HG03103 (cell line): Measurements from ENCODE around the gene AMER3.
"Not testable (repeated sequence)": the region's sequence is repeated elsewhere in the genome, so short reads cannot be mapped to it uniquely, and the experiment has no call there.

ENCODE experiments used
- ATAC-seq: cut with Tn5 transposase; IDR thresholded peaks from one replicate; pipeline ENCODE4 v1.9.1; 2021; ENCODE audit warnings: low read depth; ENCODE audit not compliant: unreplicated experiment

The AMER3 gene

GRCh38 chr2:130755256-130756052 is at the start of gene AMER3:
Gene AMER3 (plus strand): TSS chr2:130755540. CDS start chr2:130762073, 6,533 bp downstream.
- ATAC-seq, result peak; percentile 28

GRCh38 chr2:130714795-130715194 is 40.5 kb upstream of the AMER3 start:
- not testable (repeated sequence) for ATAC-seq

GRCh38 chr2:130720036-130720435 is 35.3 kb upstream of the AMER3 start:
- ATAC-seq, result no peak

- ATAC-seq, result no peak
Observed at GRCh38 chr2:130720528-130720927, 34.8 kb upstream of the AMER3 start.

- no peak for ATAC-seq
Observed at GRCh38 chr2:130724455-130724854, 30.9 kb upstream of the AMER3 start.

- ATAC-seq, result no peak
Observed at GRCh38 chr2:130726614-130727180, 28.6 kb upstream of the AMER3 start.

- peak; percentile 95 for ATAC-seq
Observed at GRCh38 chr2:130727286-130727924, 27.9 kb upstream of the AMER3 start.

- no peak for ATAC-seq
Observed at GRCh38 chr2:130728007-130728454, 27.3 kb upstream of the AMER3 start.

GRCh38 chr2:130728549-130729316 is 26.6 kb upstream of the AMER3 start, which contains the start of gene GPR148:
Gene GPR148 (plus strand): TSS chr2:130729070. CDS start chr2:130729152, 82 bp downstream.
- no peak for ATAC-seq

GRCh38 chr2:130729322-130730299 is 25.7 kb upstream of the AMER3 start:
- ATAC-seq, result no peak

- ATAC-seq, result not testable (repeated sequence)
Observed at GRCh38 chr2:130732257-130732656, 23.1 kb upstream of the AMER3 start.

- ATAC-seq, result no peak
Observed at GRCh38 chr2:130735200-130735599, 20.1 kb upstream of the AMER3 start.

- no peak for ATAC-seq
Observed at GRCh38 chr2:130736487-130736886, 18.9 kb upstream of the AMER3 start.

- ATAC-seq, result no peak
Observed at GRCh38 chr2:130737592-130737991, 17.7 kb upstream of the AMER3 start.

- ATAC-seq, result no peak
Observed at GRCh38 chr2:130740671-130741070, 14.7 kb upstream of the AMER3 start.

GRCh38 chr2:130743278-130743677 is 12.1 kb upstream of the AMER3 start:
- ATAC-seq, result no peak

GRCh38 chr2:130744287-130745117 is 10.8 kb upstream of the AMER3 start:
- no peak for ATAC-seq

GRCh38 chr2:130749078-130749477 is 6.3 kb upstream of the AMER3 start:
- no peak for ATAC-seq

GRCh38 chr2:130749641-130750040 is 5.7 kb upstream of the AMER3 start:
- ATAC-seq, result no peak
